ENCODE measurements around the gene LAG3.

DNA sequence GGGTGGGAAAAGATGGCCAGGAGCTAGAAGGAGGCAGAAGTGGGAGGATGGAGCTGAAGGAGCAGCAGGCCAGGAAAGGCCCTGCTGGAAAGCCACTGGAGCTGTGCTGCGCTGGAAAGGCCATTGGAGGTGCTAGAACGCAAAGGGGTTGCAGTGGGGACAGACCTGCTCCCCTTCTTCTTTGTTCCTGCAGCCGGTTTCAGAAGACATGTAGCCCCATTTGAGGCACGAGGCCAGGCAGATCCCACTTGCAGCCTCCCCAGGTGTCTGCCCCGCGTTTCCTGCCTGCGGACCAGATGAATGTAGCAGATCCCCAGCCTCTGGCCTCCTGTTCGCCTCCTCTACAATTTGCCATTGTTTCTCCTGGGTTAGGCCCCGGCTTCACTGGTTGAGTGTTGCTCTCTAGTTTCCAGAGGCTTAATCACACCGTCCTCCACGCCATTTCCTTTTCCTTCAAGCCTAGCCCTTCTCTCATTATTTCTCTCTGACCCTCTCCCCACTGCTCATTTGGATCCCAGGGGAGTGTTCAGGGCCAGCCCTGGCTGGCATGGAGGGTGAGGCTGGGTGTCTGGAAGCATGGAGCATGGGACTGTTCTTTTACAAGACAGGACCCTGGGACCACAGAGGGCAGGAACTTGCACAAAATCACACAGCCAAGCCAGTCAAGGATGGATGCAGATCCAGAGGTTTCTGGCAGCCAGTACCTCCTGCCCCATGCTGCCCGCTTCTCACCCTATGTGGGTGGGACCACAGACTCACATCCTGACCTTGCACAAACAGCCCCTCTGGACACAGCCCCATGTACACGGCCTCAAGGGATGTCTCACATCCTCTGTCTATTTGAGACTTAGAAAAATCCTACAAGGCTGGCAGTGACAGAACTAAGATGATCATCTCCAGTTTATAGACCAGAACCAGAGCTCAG, 47.0 kb downstream of the LAG3 start:
- TF ChIP-seq EZH2phosphoT487 (IDR thresholded peaks at IDR 0.05; ENCODE audit: borderline replicate concordance, low read length), result no peak
- TF ChIP-seq, protein P1, sequence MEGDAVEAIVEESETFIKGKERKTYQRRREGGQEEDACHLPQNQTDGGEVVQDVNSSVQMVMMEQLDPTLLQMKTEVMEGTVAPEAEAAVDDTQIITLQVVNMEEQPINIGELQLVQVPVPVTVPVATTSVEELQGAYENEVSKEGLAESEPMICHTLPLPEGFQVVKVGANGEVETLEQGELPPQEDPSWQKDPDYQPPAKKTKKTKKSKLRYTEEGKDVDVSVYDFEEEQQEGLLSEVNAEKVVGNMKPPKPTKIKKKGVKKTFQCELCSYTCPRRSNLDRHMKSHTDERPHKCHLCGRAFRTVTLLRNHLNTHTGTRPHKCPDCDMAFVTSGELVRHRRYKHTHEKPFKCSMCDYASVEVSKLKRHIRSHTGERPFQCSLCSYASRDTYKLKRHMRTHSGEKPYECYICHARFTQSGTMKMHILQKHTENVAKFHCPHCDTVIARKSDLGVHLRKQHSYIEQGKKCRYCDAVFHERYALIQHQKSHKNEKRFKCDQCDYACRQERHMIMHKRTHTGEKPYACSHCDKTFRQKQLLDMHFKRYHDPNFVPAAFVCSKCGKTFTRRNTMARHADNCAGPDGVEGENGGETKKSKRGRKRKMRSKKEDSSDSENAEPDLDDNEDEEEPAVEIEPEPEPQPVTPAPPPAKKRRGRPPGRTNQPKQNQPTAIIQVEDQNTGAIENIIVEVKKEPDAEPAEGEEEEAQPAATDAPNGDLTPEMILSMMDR (IDR thresholded peaks at IDR 0.05; ENCODE audit: low read depth, low read length, poor library complexity, severe bottlenecking), result no peak

Data from DOHH2 (cell line).